Right renal cortex interstitium (tissue), 3 donors: ENCODE measurements around the gene NCEH1. TPM values are rescaled to one million over a fixed set of nuclear protein-coding genes. Genes with fewer than 3 reads are reported as not detected.
"Not testable (repeated sequence)": the region's sequence is repeated elsewhere in the genome, so short reads cannot be mapped to it uniquely, and the experiment has no call there.

Experiments used
- DNase-seq, 3 donors: peaks; one replicate each; pipeline ENCODE4 v3.0.0-alpha.2; 2013; ENCODE audit warnings: low read depth in 3 of 3, low spot score in 2 of 3
- polyA plus RNA-seq, 3 donors: library from polyadenylated mRNA; unstranded; fragments of 120-200 nt; gene quantifications; one replicate each; pipeline ENCODE4 v1.2.1, GENCODE V29; 2013; ENCODE audit not compliant: insufficient read length in 3 of 3

Gene NCEH1
- polyA plus RNA-seq, 3 donors, result 4.0 to 4.8 (median 4.3) TPM

DNA sequence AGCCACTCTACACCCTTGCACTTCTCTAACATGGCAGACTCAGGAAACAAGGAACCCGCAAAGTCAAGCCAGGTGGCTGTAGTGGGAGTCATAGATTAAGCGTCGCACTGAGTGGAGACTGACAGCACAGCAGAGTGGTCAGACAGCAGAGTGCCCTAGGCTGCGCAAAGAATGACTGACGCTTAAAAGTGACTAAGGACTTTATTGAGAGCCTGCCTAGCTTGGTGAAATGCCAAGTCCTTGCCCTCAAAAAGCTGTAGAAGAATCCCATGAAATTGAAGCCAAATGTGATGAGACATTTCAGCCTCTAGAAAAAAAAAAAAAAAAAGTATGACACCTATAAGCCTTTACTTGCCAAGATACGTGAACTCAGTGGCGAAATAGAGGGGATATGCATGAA, 30.2 kb downstream of the NCEH1 start:
- DNase-seq, result no peak

DNA sequence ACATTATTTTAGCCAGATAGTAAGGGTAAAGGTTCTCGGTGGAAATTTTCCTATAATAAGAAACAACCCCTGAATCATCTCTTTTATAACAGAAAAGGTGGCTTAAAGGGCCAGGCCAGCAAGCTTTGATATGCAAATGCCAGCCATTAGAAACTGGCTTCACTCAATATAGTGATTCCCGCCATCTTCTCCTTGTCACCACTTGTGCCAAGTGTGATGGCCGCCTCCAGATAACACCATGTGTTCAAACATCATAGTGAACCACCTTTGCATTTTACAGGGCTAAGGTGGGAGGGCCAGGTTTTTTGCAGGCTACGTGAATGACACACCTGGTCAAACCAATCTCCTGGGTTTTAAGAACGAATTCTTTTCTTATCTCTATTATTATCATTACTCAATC, 31.3 kb downstream of the NCEH1 start:
- no peak for DNase-seq

DNA sequence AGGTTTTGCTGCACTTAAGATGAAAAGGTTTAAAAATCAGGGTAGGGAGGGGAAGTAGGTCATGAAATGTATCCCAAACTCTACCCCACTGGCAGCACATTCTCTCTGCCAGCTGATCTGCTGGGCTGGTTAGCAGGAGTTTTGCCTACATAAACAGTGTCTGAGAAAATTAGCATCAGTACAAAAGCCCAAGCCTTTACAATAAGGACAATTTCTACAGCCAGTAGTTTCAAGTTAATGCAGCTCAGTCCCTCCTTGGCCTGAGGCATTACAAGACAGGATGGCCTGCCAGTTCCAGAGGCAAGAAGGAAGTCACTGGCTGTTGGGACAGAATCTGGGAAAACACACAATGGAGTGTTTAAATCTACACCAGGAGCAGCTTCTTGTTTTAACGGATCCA, 32.8 kb downstream of the NCEH1 start:
- DNase-seq, result no peak

DNA sequence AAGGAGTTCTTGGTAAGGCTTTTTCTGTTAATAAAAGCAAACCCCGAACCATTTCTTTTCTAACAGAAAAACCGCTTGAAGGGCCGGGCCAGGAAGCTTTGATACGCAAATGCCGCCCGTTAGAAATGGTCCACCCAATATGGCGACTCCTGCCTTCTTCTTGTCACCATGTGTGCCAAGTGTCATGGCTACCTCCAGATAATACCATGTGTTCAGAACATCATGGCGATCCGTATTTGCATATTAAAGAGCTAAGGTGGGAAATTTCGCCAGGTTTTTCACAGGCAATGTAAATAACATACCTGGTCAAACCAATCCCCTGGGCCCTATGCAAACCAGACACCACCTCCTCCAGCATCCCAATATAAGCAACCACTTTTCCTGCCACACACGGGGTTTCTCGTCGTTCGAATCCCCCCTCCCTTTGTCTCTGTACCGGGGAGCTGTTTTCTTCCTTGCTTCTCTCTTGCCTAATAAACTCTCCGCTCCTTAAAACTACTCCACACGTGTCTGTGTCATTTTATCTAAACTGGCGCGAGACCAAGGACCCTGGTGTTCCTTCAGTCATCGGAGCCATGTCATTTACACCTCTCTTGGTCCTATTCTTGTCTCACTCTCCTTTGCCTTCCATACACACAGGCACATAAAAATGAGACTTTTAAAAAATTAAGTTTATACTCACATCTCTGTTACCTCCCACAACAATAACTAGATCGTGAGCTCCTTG, 34.5 kb downstream of the NCEH1 start:
- DNase-seq, result no peak

DNA sequence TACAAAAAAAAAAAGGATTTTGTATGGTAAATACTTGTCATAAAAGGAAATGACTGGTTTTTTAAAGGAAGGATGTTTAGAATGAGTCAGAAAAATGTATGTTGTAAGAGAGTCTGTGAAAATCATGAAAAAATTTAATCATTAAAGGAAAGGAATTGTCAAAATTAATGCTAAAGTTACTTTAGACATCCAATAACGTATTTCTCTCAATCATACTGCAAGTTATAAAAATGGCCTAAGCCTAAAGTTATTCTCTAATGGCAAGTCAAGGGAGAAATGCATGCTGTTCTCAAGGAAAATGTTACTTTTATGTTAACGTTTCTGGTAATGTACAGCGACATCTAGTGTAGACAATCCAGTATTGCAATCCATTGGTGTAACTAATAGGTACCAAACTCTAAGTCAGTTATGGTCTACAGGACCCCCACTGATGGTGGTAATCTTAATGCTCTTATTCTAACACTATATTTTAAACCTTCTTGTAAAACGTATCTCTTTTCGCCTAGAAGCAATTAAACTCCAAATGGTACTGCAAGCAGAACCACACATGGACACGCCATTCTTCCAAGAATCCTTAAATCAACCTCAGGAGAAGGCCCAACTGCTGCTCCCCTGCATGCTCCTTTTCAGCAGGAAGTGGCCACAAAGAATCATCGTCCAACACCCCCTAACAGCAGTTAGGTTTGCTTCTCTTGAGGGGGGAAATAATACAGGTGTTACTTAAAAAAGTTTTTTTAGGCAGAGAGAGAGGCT, 35.2 kb downstream of the NCEH1 start:
- DNase-seq, result no peak

DNA sequence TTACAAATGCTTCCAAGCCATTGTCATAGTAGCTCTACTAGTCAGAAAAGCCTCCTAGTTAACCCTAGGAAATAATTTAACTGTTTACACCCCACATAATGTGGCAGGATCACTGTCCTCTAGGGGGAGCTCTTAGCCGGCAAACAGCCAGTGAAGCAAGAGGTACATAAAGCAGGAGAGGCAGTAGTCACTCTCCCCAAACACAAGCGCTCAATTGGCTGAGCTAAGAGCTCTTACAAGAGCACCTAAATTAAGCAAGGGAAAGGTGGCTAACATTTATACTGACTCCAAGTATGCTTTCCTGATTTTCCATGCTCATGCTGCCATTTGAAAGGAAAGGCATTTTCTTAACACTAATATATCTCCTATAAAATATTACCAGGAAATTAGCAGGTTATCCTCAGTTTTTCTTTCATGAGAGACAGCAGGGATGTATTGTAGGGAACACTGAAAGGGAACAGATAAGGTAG, 37.6 kb downstream of the NCEH1 start:
- no peak for DNase-seq

DNA sequence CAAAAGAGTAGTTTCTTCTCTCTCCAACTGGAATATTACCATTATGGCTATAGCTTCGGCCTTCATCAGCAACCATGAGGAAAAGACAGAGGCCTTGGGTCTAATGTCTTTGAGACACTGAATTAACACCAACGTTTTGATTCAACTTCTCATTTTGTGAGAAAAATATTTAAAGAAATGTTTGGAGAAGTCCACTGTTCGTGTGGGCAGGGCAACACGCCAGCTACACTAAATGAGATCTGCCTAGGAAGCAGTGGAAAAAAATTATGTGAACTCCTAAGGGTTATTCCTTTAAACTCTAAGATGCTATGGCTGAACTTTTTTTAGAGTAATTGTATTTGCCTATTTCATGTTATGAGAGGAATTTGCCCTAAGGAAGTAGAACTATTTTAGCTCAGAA, 41.8 kb downstream of the NCEH1 start:
- no peak for DNase-seq

DNA sequence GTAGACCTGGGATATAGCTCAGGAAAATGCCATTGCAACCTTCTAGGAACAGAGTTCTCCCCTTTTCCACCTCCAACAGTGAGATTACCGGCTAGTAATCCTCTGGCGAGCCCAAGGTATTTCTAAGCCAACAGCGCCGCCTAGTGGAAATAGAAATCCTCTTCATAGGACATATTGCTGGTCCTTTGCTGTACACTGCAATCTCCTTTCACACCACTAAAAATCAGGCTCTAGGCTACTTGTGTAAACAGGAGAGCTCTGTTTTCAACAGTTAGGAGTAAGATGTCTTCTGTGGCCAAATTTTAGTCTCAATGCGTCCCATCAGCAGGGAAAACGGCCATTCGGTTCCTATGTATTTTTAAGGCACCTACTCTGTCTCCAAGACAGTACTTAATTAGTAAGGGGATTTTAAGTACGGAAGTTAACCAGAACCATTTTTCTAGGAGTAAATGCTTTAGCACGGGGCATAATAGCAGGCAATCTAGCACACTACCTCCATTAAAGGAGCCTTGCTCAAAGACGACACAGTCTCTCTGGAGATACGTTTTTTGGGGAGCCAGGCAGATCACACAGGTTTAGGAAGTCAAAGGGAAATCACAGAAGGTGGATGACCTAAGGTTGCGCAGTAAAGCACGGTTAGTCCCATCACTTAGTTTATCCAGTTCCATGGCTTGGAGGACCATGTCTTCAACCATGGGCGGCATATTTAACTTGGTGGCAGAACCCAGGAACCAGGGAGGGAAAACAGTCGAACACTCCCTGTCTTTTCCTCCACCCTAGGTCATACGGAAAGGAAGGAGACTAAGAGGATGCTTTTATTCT, 43.8 kb downstream of the NCEH1 start:
- peak; percentile 43 to 67 (median 43) for DNase-seq

DNA sequence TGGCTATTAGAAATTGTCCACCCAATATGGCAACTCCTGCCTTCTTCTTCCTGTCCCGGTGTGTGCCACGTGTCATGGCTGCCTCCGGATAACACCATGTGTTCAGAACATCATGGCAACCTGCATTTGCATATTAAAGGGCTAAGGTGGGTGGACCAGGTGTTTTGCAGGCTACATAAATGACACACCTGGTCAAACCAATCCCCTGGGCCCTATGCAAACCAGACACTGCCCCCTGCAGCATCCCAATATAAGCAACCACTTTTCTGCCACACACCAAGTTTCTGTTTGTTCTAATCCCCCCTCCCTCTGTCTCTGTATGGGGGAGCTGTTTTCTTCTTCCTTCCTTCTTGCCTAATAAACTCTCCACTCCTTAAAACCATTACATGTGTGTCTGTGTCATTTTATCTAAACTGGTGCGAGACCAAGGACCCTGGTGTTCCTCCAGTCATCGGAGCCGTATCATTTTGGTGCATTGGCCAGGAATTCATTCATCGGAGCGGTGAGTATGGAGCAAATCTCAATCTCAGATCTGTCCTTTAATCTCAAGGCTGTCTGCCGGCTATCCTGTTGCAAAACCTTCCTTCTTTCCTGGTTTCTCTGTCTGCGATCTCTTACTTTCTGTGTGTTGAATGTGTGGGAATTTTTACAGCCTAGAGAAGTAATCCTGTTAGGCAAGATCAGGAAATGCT, 44.5 kb downstream of the NCEH1 start:
- no peak for DNase-seq

DNA sequence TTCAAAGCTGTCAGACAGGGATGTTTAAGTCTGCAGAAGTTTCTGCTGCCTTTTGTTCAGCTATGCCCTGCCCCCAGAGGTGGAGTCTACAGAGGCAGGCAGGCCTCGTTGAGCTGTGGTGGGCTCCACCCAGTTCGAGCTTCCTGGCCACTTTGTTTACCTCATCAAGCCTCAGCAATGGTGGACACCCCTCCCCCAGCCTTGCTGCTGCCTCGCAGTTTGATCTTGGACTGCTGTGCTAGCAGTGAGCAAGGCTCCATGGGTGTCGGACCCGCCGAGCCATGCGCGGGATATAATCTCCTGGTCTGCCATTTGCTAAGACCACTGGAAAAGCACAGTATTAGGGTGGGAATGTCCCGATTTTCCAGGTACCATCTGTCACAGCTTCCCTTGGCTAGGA, 45.4 kb downstream of the NCEH1 start:
- not testable (repeated sequence) for DNase-seq

DNA sequence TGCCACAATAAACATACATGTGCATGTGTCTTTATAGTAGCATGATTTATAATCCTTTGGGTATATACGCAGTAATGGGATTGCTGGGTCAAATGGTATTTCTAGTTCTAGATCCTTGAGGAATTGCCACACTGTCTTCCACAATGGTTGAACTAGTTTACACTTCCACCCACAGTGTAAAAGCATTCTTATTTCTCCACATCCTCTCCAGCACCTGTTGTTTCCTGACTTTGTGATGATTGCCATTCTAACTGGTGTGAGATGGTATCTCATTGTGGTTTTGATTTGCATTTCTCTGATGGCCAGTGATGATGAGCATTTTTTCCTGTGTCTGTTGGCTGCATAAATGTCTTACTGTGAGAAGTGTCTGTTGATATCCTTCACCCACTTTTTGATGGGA, 50.4 kb downstream of the NCEH1 start:
- not testable (repeated sequence) for DNase-seq

DNA sequence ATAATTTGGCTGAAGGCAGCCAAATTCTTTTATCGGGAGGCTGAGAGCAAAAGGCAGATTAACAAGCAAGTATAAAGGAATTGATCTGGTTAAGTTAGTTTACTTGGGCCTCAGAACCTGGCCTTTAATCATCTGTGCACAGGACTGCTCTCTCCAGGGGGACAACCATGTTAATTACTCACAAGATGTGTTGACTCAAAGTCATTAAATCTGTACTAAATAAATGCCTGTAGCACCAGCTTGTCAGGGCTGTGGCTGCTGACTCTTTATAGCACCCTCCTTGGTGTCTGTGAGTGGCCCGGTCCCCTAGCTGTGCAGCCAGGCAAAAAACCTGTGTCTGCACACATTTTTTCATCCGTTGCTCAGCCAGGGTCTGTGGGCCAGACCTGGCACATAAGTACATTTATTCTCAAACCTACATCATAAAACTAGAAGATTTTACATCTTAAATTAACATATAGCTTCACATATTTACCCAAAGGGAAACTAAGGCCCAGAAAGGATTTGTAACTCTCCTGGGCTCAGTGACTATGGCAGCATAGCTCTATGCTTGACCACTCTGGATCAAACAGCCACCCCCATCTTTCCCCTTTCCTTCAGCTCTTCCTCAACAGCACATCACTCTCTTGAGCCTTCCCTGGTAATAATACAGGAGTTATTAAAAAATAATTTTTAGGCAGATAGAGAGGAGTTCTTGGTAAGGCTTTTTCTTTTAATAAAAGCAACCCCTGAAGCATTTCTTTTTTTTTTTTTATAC, 51.4 kb downstream of the NCEH1 start:
- DNase-seq, result no peak

DNA sequence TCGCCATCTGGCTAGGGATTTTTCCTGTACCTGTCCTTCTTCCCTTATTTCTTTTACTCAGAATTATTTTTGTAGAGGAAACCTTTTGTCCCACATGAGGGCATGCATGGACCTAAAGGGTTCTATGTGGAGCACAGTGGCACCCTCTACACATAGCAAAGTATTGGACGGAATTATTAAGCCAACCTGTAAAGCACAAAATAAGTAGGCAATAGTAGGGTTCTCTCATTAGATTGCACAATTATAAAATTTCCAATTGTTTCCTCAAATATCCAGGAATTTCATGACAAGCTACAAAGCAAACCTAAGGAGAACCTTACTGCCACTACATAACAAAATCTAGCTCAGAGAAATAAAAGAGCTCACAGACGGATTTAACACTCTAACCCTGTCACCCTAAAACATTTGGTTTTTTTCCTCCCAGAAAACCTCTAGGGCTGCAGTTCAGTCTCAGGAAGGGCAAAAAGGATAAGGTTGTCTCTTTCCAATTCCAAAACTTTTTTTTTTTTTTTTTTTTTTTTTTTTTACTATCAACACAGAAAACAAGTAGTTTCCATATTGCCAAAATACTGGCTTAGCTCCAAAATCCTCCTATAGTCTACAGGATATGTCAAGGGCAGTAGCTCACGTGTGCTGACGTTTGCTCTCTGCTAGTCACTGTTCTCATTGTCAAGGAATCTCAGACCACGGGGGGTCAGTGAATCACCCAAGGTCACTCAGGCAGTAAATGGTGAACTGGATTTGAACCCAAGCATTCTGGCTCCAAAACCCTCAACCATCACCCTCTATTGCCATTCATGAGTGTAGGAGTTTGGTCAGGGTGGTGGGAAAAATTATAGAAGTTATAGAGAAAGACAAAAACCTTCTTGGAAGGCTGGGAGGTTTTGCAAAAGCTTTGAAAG, 52.3 kb downstream of the NCEH1 start:
- no peak for DNase-seq

DNA sequence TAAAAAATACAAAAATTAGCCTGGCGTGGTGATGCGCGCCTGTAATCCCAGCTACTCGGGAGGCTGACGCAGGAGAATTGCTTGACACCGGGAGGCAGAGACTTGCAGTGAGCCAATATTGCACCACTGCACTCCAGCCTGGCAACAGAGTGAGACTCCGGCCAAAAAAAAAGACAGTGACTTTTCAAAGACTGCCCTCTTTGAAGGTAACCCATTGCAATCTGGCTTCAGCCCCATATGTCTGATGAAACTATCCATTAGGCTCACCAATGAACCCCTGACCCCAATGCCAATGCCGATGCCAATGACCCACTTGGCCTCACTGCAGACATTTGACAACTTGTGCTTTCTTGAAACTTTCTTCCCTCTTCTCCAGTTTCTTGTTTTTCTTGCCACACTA, 54.3 kb downstream of the NCEH1 start:
- no peak for DNase-seq

DNA sequence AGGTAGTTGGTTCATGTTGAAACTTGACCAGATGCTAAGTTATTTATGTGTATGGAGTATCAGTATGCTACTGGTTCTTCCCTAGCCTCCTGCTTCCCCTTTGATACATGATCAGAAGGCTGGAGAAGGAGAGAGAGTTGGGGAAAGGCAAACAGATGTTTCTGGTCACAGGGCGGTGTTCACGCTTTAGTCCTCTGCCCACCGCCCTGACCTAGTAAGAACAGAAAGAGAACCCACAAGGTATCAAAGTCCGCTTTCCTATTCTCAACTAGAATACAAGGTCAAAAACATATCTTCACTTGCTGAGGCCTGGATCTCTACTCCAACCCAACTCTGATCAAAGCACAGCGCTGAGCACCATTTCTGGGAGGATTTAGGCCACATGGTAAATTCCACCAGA, 55.5 kb downstream of the NCEH1 start:
- DNase-seq, result no peak

DNA sequence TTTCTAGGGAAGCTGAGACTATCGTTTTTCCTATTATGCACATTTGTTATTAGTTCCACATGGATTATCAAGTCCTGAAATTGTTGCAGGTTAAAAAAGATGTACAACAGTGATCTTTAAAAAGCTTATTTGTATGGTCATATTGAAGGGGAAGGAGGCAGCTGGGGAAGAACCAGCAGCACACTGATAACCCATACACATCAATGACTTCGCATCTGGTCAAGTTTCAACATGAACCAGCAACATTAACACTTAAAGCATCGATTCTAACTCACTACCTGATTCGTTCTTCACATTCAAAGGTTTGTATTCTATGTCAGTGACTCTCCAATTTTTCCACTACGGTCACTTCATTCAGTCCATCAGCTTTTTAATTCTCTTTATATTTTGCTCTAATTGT, 56.4 kb downstream of the NCEH1 start:
- DNase-seq, result no peak

DNA sequence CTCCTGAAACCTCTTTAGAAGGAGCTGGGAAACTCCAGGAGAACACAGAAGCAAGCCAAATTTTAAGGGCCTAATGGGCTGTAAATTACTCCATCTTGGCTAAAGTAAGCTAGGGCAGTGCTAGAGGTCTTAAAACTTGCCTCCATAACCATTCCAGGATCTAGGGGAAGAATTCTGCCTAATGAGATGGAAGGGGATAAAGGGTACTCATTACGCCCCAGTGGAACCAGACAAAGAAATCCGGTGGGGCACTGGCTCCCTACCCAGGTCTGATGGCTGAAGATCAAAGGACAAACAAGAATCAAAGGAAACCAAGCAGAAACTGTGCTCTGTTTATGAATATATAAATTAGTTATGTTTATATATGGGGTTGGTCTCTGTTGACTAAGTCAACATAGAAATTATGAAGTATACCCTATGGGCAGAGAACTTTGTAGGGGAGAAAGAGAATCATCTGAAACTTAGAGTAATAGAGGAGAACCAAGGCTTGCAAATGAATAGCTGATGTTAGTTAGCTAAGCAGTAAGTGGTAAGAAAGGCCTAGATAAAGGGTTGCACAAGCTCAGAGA, 57.8 kb downstream of the NCEH1 start:
- no peak for DNase-seq

DNA sequence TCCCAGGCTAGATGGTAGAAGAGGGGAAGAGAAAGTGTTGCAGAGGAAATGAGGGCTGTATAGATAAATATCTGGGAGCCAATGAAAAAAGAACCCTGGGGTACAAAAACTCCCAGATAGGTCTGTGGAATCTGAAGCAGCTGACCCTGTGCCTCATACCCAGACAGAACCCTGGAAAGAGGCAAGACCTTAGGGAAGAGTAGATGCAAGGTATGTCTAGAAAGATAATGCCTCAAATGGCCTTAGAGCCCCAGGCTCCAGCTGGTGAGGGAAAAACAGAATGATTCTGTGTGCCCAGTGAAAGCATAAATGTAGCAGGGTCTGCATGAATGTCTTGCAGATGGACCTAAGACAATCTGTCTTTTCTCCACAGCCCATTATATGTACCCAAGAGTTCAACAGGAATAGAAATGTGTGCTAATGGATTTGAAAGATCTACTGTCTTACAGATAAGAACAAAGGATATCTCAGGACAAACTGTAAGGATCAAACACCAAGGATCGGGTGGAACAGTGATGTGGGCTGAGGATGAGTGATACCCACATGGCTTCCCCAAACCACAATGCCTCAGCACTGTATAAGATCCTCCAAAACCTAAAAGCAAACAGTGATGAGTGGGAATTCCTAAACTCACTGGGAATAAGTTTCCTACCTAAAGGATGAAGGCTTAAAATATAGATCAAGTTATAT, 58.8 kb downstream of the NCEH1 start:
- DNase-seq, result no peak
